Mucosa of descending colon (tissue), 3 donors: ENCODE data around the gene SVOP. TPM values are rescaled to one million over a fixed set of nuclear protein-coding genes. Genes with fewer than 3 reads are reported as not detected.
A peak's percentile ranks its signal among the peaks of the same experiment; 100 is the strongest.
"Not testable (repeated sequence)": the region's sequence is repeated elsewhere in the genome, so short reads cannot be mapped to it uniquely, and the experiment has no call there.

ENCODE experiments used
- ATAC-seq: fragments of 200-7000 bp; cut with Tn5 transposase; one replicate; pipeline ENCODE4 v1.9.1; 2020; ENCODE audit warnings: mild to moderate bottlenecking, moderate library complexity
- DNase-seq, 3 donors: peaks; one replicate each; pipeline ENCODE4 v3.0.0-alpha.2; 2020
- H3K36me3 ChIP-seq: fragments of 200-600 bp; one replicate; pipeline ENCODE4 v1.8.0; 2021; ENCODE audit warnings: low read depth, mild to moderate bottlenecking
- H3K4me1 ChIP-seq: fragments of 200-600 bp; one replicate; pipeline ENCODE4 v1.8.0; 2021; ENCODE audit warnings: low read depth, mild to moderate bottlenecking
- H3K4me3 ChIP-seq: fragments of 200-600 bp; one replicate; pipeline ENCODE4 v1.8.0; 2021; ENCODE audit warnings: mild to moderate bottlenecking
- H3K9me3 ChIP-seq: fragments of 200-600 bp; one replicate; pipeline ENCODE4 v1.8.0; 2021; ENCODE audit warnings: mild to moderate bottlenecking
- CTCF ChIP-seq: fragments of 200-600 bp; IDR thresholded peaks from one replicate; pipeline ENCODE4 v1.8.0; 2022; ENCODE audit warnings: antibody characterized with exemption, mild to moderate bottlenecking
- intact Hi-C, 2 donors: fragments of 100-400 bp; cut with DNase I in 1 of 2; cut with micrococcal nuclease in 1 of 2; formaldehyde crosslinking; loops; one replicate each; pipeline versions ENCODE4 v1.11.0 to v1.11.1; 2022; cut with DNase I, micrococcal nuclease
- total RNA-seq, 3 donors: library from RNA; stranded (reverse); fragmentation: NEBNext Ultra II Directional in 2 of 3; extraction: Animal tissue kit (Norgen Biotek cat#: 25700) in 2 of 3; gene quantifications; one replicate each; pipeline versions ENCODE4 v1.2.1 to v1.2.4, GENCODE V29; 2021 to 2023
- donor health status: DM: no; HTN: no; CAD: no; lungs with moderate emphysema.
- donor health status: DM: no; HTN: no; CAD: no.
- donor health status: DM: no; HTN: yes; CAD: no.

Gene SVOP
- total RNA-seq, 3 donors from 2014 or later: 0.26 to 1.7 (median 0.31) TPM

GRCh38 chr12:108861878-108862587 lies 158.8 kb downstream of the SVOP start:
- TF ChIP-seq CTCF: no peak
- Histone ChIP-seq H3K4me3 (no peak overlapping the region), H3K36me3 (no peaks in the 10 kb centered on the region), H3K4me1 (peaks cover 15% of the 10 kb centered on the region), H3K9me3 (no peaks in the 10 kb centered on the region)
- intact Hi-C loops: no loop called here
- peak in 1 of 3 donors; percentile 24 for DNase-seq
- ATAC-seq: no peak

- ATAC-seq: no peak
- TF ChIP-seq CTCF: no peak
- no peaks in the 10 kb centered on the region for H3K9me3 ChIP-seq
- H3K36me3 ChIP-seq: no peaks in the 10 kb centered on the region
- H3K4me1 ChIP-seq: peaks cover 28% of the 10 kb centered on the region
- DNase-seq: no peak
- intact Hi-C loops: no loop called here
- no peak overlapping the region for H3K4me3 ChIP-seq
Measured at GRCh38 chr12:108860443-108860842, 160.4 kb downstream of the SVOP start.

- Histone ChIP-seq H3K4me1 (peaks cover 28% of the 10 kb centered on the region), H3K36me3 (no peaks in the 10 kb centered on the region), H3K4me3 (no peak overlapping the region), H3K9me3 (no peaks in the 10 kb centered on the region)
- DNase-seq (no peak), ATAC-seq (no peak)
- no peak for TF ChIP-seq CTCF
- intact Hi-C loops: loop anchor here in 1 of 2 donors (10.0 kb wide), 1 partner anchor 55 kb away; no protein-coding TSS in a partner anchor
Measured at GRCh38 chr12:108859923-108860291, 161.0 kb downstream of the SVOP start.

GRCh38 chr12:108859141-108859922 lies 161.5 kb downstream of the SVOP start:
- peaks cover 28% of the 10 kb centered on the region for H3K4me1 ChIP-seq
- not testable (repeated sequence) for H3K4me3 ChIP-seq, H3K9me3 ChIP-seq, H3K36me3 ChIP-seq
- DNase-seq: peak in 1 of 3 donors; percentile 53
- peak; percentile 20 for ATAC-seq
- intact Hi-C loops: loop anchor here in 1 of 2 donors (10.0 kb wide), 1 partner anchor 55 kb away; no protein-coding TSS in a partner anchor

- Histone ChIP-seq H3K36me3 (no peaks in the 10 kb centered on the region), H3K9me3 (no peaks in the 10 kb centered on the region), H3K4me3 (no peak overlapping the region), H3K4me1 (peaks cover 32% of the 10 kb centered on the region)
- ATAC-seq (no peak), DNase-seq (peak in 2 of 3 donors; percentile 27 to 52)
- intact Hi-C loops: loop anchor here in 1 of 2 donors (10.0 kb wide), 1 partner anchor 54 kb away; no protein-coding TSS in a partner anchor
- no peak for TF ChIP-seq CTCF
Measured at GRCh38 chr12:108858311-108859074, 162.4 kb downstream of the SVOP start.

Other genes starting within 250 kb of the SVOP start
- 10 to 100 TPM; 23.9 to 49.5 (median 25.6) TPM for gene SSH1, start 163.5 kb downstream of the SVOP start, total RNA-seq
- gene DAO, start 141.0 kb downstream of the SVOP start, total RNA-seq: 1 to 10 TPM in 2 of 3 donors, under 1 TPM in 1; 0.79 to 4.8 (median 3.0) TPM
- gene USP30, start 31.5 kb upstream of the SVOP start, total RNA-seq: 10 to 100 TPM; 18.2 to 32.0 (median 26.9) TPM
- 10 to 100 TPM in 1 of 3 donors, 1 to 10 TPM in 2; 5.8 to 10.1 (median 7.5) TPM for gene ALKBH2, start 72.4 kb upstream of the SVOP start, total RNA-seq
- gene UNG, start 76.5 kb upstream of the SVOP start, total RNA-seq: 10 to 100 TPM; 22.1 to 39.4 (median 35.6) TPM
- 100 to 1,000 TPM in 1 of 3 donors, 10 to 100 TPM in 2; 54.4 to 155 (median 66.3) TPM for gene ACACB, start 95.5 kb upstream of the SVOP start, total RNA-seq